ENCODE data around the gene DES. TPM values are rescaled to one million over a fixed set of nuclear protein-coding genes. Genes with fewer than 3 reads are reported as not detected.

The DES gene
- total and polyA plus RNA-seq, 2 experiments from 2014 or later, result 1.3 to 2.0 TPM

- TF ChIP-seq ZNF462 (CRISPR knock-in tag; IDR thresholded peaks at IDR 0.05), result no peak
- TF ChIP-seq ZNF331 (CRISPR knock-in tag; IDR thresholded peaks at IDR 0.05; ENCODE audit: low read depth), result no peak
- TF ChIP-seq CREB1 (CRISPR knock-in tag; IDR thresholded peaks at IDR 0.05; ENCODE audit: low read depth), result no peak
These were observed 25.5 kb downstream of the DES start (continued) for GRCh38 chr2:219443697-219444023.

- Histone ChIP-seq H4K20me1 (replicated peaks; ENCODE audit: insufficient read depth) (no peaks in the 10 kb centered on the region; the same call in 1 of the 2 replicates), H3K79me2 (replicated peaks; ENCODE audit: insufficient read depth) (no peaks in the 10 kb centered on the region), H3F3A (replicated peaks; ENCODE audit: low read depth) (no peaks in the 10 kb centered on the region), H3K27me3 (ENCODE audit: insufficient read depth) (peaks cover 59% of the 10 kb centered on the region), H3K27ac (ENCODE audit: low read depth) (no peak overlapping the region), H2AFZ (no peak overlapping the region), H3K4me3 (no peak overlapping the region), H3K36me3 (ENCODE audit: insufficient read depth) (no peaks in the 10 kb centered on the region), H3K4me1 (ENCODE audit: insufficient read depth) (peaks cover 28% of the 10 kb centered on the region), H3K4me2 (no peak overlapping the region), H3K9me2 (ENCODE audit: insufficient read depth) (no peaks in the 10 kb centered on the region)
- ATAC-seq (no peak), DNase-seq (ENCODE audit: low spot score) (no peak)
- no peak overlapping the region for H3K27ac Mint-ChIP-seq
- H3K4me3 Mint-ChIP-seq, result no peak overlapping the region
- H3K4me1 Mint-ChIP-seq, result peaks cover 37% of the 10 kb centered on the region
- no peaks in the 10 kb centered on the region for H3K9me3 Mint-ChIP-seq
- H3K36me3 Mint-ChIP-seq (ENCODE audit: low read depth), result peaks cover under 1% of the 10 kb centered on the region; the same call in 1 of the 3 replicates
- peaks cover 41% of the 10 kb centered on the region for H3K27me3 Mint-ChIP-seq (ENCODE audit: insufficient read depth, low read depth, poor library complexity)
- TF ChIP-seq EZH2phosphoT487 (IDR thresholded peaks at IDR 0.05; ENCODE audit: unreplicated experiment) (no peak), JUNB (IDR thresholded peaks at IDR 0.05; ENCODE audit: unreplicated experiment) (no peak), CREB1 (CRISPR knock-in tag; IDR thresholded peaks at IDR 0.05; ENCODE audit: low read depth) (no peak), CTCF (conservative IDR thresholded peaks at IDR 0.05; ENCODE audit: low read depth in 2 of 2) (no peak), ZNF462 (CRISPR knock-in tag; IDR thresholded peaks at IDR 0.05) (no peak), STAT1 (IDR thresholded peaks at IDR 0.05; ENCODE audit: unreplicated experiment) (no peak)
These were observed 26.5 kb downstream of the DES start for GRCh38 chr2:219444566-219445091.
